Lung (tissue), 12 donors: ENCODE results near the gene RPRD1B. TPM values are rescaled to one million over a fixed set of nuclear protein-coding genes. Genes with fewer than 3 reads are reported as not detected.

ENCODE experiments used
- ATAC-seq: fragments of 200-7000 bp; cut with Tn5 transposase; one replicate; pipeline ENCODE4 v1.9.1; 2020; ENCODE audit warnings: moderate number of reproducible peaks; ENCODE audit not compliant: insufficient read depth, low FRiP score
- DNase-seq, 3 donors: peaks; one replicate each; pipeline ENCODE4 v3.0.0-alpha.2; 2013 to 2017
- H3K27ac ChIP-seq, 2 donors: one replicate each; pipeline ENCODE4 v1.5.1; 2013; ENCODE audit warnings: mild to moderate bottlenecking in 2 of 2, moderate library complexity in 2 of 2, control low read depth in 1 of 2, inconsistent platforms in 1 of 2, low read depth in 1 of 2, low read length in 1 of 2
- H3K27me3 ChIP-seq, 3 donors: one replicate each; pipeline ENCODE4 v1.5.1; 2013; ENCODE audit warnings: low read length in 2 of 3; ENCODE audit not compliant: control insufficient read depth in 3 of 3, insufficient read depth in 3 of 3
- H3K36me3 ChIP-seq, 4 donors: one replicate each; pipeline ENCODE4 v1.5.1; 2013; ENCODE audit warnings: low read length in 4 of 4, mild to moderate bottlenecking in 1 of 4, moderate library complexity in 1 of 4; ENCODE audit not compliant: control insufficient read depth in 4 of 4, insufficient read depth in 4 of 4
- H3K4me1 ChIP-seq, 5 donors: one replicate each; pipeline ENCODE4 v1.5.1; 2013; ENCODE audit warnings: low read length in 5 of 5, mild to moderate bottlenecking in 2 of 5, moderate library complexity in 1 of 5; ENCODE audit not compliant: control insufficient read depth in 5 of 5, insufficient read depth in 5 of 5
- H3K4me3 ChIP-seq: one replicate; pipeline ENCODE4 v1.5.1; 2013; ENCODE audit warnings: mild to moderate bottlenecking, control low read depth, moderate library complexity
- H3K9ac ChIP-seq, 2 donors: one replicate each; pipeline ENCODE4 v1.5.1; 2013; ENCODE audit warnings: low read length in 2 of 2, control low read depth in 1 of 2; ENCODE audit not compliant: insufficient read depth in 1 of 2
- H3K9me3 ChIP-seq, 4 donors: one replicate each; pipeline ENCODE4 v1.5.1; 2013; ENCODE audit warnings: low read length in 3 of 4, mild to moderate bottlenecking in 1 of 4, moderate library complexity in 1 of 4; ENCODE audit not compliant: control insufficient read depth in 4 of 4, insufficient read depth in 3 of 4
- WGBS, 2 donors: extraction: QIAGEN DNeasy Blood & Tissue Kit; methylation state at CpG; one replicate each; pipeline ENCODE4 v1.1.7; 2013; 5-methylcytosine and 5-hydroxymethylcytosine counted together
- polyA plus RNA-seq, 2 donors: library from polyadenylated mRNA; stranded (reverse); fragments of 200-250 nt; gene quantifications; one replicate each; pipeline ENCODE4 v1.2.1, GENCODE V29; 2013
- total RNA-seq, 2 donors: library from RNA; depleted of rRNA in 1 of 2; stranded (reverse); fragments of >200 nt in 1 of 2; gene quantifications; one replicate each; pipeline ENCODE4 v1.2.1, GENCODE V29; 2014 to 2021
- TF ChIP-seq, protein P1 (sequence below): IDR thresholded peaks from 2 replicates; pipeline ENCODE4 v1.5.1; 2012; ENCODE audit warnings: mild to moderate bottlenecking; ENCODE audit errors: control extremely low read depth, extremely low read depth
- donor health status: control.
- donor health status: control.
- donor health status: Bipolar disorder and iron deficiency.
- donor health status: healthy.
- donor health status: DM: yes; HTN: yes; CAD: no.

The RPRD1B gene
- total and polyA plus RNA-seq, 4 donors = 6.8 to 58.6 (median 26.6) TPM

DNA sequence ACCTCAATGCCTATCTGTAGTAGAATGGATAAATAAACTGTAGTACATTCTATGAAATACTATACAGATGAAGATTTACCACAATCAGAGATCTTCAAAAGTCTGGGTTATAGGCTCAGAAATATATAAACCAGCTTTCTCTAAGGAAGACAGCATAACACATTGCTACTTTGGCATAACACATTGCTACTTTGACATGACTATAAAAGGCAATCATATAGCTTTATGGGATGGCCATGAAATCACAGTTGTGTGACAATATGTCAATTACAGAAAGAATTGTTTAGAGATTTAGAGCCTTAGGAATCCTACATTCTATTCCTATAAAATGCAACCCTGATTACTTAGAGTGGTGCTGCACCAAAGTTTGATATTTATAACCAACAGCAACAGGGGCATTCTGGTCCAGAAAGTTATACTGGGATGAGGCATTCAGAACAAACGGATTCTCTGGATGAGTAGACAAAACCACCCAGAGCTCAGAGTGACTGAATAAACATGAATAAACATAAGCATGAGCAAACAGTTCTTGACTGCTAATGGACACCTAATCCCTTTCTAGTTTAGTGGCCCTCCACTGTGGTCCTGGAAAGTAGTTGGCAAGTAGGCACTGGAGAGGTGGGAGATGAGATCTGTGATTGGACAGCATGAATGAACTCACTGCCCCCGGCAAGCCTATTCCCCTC, 12.3 kb upstream of the RPRD1B start:
- Histone ChIP-seq H3K9ac (no peak overlapping the region), H3K4me1 (peaks cover 5 to 25% (median 9%) of the 10 kb centered on the region in 5 donors), H3K27me3 (no peaks in the 10 kb centered on the region), H3K9me3 (peaks cover 0 to 14% (median 4%) of the 10 kb centered on the region in 4 donors), H3K27ac (no peak overlapping the region), H3K4me3 (no peak overlapping the region), H3K36me3 (peaks cover 8 to 36% (median 16%) of the 10 kb centered on the region in 4 donors)
- TF ChIP-seq, protein P1, sequence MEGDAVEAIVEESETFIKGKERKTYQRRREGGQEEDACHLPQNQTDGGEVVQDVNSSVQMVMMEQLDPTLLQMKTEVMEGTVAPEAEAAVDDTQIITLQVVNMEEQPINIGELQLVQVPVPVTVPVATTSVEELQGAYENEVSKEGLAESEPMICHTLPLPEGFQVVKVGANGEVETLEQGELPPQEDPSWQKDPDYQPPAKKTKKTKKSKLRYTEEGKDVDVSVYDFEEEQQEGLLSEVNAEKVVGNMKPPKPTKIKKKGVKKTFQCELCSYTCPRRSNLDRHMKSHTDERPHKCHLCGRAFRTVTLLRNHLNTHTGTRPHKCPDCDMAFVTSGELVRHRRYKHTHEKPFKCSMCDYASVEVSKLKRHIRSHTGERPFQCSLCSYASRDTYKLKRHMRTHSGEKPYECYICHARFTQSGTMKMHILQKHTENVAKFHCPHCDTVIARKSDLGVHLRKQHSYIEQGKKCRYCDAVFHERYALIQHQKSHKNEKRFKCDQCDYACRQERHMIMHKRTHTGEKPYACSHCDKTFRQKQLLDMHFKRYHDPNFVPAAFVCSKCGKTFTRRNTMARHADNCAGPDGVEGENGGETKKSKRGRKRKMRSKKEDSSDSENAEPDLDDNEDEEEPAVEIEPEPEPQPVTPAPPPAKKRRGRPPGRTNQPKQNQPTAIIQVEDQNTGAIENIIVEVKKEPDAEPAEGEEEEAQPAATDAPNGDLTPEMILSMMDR = no peak
- ATAC-seq (no peak), DNase-seq (no peak)
- 87 to 92% methylated on average over 2 of the region's 2 CpGs for WGBS, 2 donors

GRCh38 chr20:38023181-38024001, 10.2 kb upstream of the RPRD1B start:
- 49 to 64% methylated on average over 5 of the region's 5 CpGs for WGBS, 2 donors
- TF ChIP-seq, protein P1 = no peak
- no peak for ATAC-seq
- DNase-seq = peak; percentile 45 to 93 (median 91)
- H3K27ac ChIP-seq = no peak overlapping the region
- peak overlapping the region in 1 of 2 donors; percentile 36 for H3K9ac ChIP-seq
- H3K4me3 ChIP-seq = no peak overlapping the region
- peaks cover 0 to 5% (median 0%) of the 10 kb centered on the region in 4 donors for H3K9me3 ChIP-seq
- peaks cover 3 to 14% (median 6%) of the 10 kb centered on the region in 4 donors for H3K36me3 ChIP-seq
- H3K27me3 ChIP-seq = no peaks in the 10 kb centered on the region
- H3K4me1 ChIP-seq = peaks cover 5 to 25% (median 9%) of the 10 kb centered on the region in 5 donors

- Histone ChIP-seq H3K9ac (no peak overlapping the region), H3K9me3 (no peaks in the 10 kb centered on the region), H3K27ac (no peak overlapping the region), H3K4me1 (peaks cover 5 to 25% (median 12%) of the 10 kb centered on the region in 5 donors), H3K4me3 (no peak overlapping the region), H3K36me3 (peaks cover 0 to 4% (median 3%) of the 10 kb centered on the region in 4 donors), H3K27me3 (no peaks in the 10 kb centered on the region)
- TF ChIP-seq, protein P1 = no peak
- ATAC-seq (no peak), DNase-seq (no peak)
- 82 to 93% methylated on average over 5 of the region's 5 CpGs for WGBS, 2 donors
Observed at GRCh38 chr20:38024496-38024895, 9.1 kb upstream of the RPRD1B start.
